ENCODE data around the gene MBTD1. TPM values are rescaled to one million over a fixed set of nuclear protein-coding genes. Genes with fewer than 3 reads are reported as not detected.
A peak's percentile ranks its signal among the peaks of the same experiment; 100 is the strongest.
"Not testable (repeated sequence)": the region's sequence is repeated elsewhere in the genome, so short reads cannot be mapped to it uniquely, and the experiment has no call there.

The MBTD1 gene
- total RNA-seq, 1 donor: 35.5 TPM

GRCh38 chr17:51185763-51186332, 74.0 kb downstream of the MBTD1 start:
- H3K27me3 ChIP-seq (ENCODE audit: insufficient read depth, low read length): no peaks in the 10 kb centered on the region
- no peak overlapping the region for H3K4me3 ChIP-seq (ENCODE audit: low read length)
- H3K9me3 ChIP-seq (ENCODE audit: low read depth, low read length): no peaks in the 10 kb centered on the region
- H3K4me1 ChIP-seq (ENCODE audit: insufficient read depth, low read length): no peaks in the 10 kb centered on the region

- Histone ChIP-seq H3K9me3 (ENCODE audit: low read depth, low read length) (no peaks in the 10 kb centered on the region), H3K27me3 (ENCODE audit: insufficient read depth, low read length) (no peaks in the 10 kb centered on the region), H3K4me1 (ENCODE audit: insufficient read depth, low read length) (no peaks in the 10 kb centered on the region), H3K4me3 (ENCODE audit: low read length) (no peak overlapping the region)
These were observed 75.7 kb downstream of the MBTD1 start for GRCh38 chr17:51184124-51184523.

GRCh38 chr17:51180486-51180885, 79.4 kb downstream of the MBTD1 start:
- H3K9me3 ChIP-seq (ENCODE audit: low read depth, low read length): no peaks in the 10 kb centered on the region
- no peaks in the 10 kb centered on the region for H3K4me1 ChIP-seq (ENCODE audit: insufficient read depth, low read length)
- no peak overlapping the region for H3K4me3 ChIP-seq (ENCODE audit: low read length)
- H3K27me3 ChIP-seq (ENCODE audit: insufficient read depth, low read length): no peaks in the 10 kb centered on the region

GRCh38 chr17:51172030-51172429, 87.8 kb downstream of the MBTD1 start:
- H3K4me1 ChIP-seq (ENCODE audit: insufficient read depth, low read length); H3K27me3 ChIP-seq (ENCODE audit: insufficient read depth, low read length); H3K9me3 ChIP-seq (ENCODE audit: low read depth, low read length); H3K4me3 ChIP-seq (ENCODE audit: low read length): not testable (repeated sequence)

GRCh38 chr17:51170736-51171135, 89.1 kb downstream of the MBTD1 start:
- Histone ChIP-seq H3K27me3 (ENCODE audit: insufficient read depth, low read length) (no peaks in the 10 kb centered on the region), H3K9me3 (ENCODE audit: low read depth, low read length) (no peaks in the 10 kb centered on the region), H3K4me1 (ENCODE audit: insufficient read depth, low read length) (peaks cover 13% of the 10 kb centered on the region), H3K4me3 (ENCODE audit: low read length) (no peak overlapping the region)

- Histone ChIP-seq H3K9me3 (ENCODE audit: low read depth, low read length) (no peaks in the 10 kb centered on the region), H3K4me1 (ENCODE audit: insufficient read depth, low read length) (peaks cover 18% of the 10 kb centered on the region), H3K4me3 (ENCODE audit: low read length) (no peak overlapping the region), H3K27me3 (ENCODE audit: insufficient read depth, low read length) (no peaks in the 10 kb centered on the region)
These were observed 90.5 kb downstream of the MBTD1 start for GRCh38 chr17:51169340-51169739.

GRCh38 chr17:51166987-51167931, 92.6 kb downstream of the MBTD1 start:
- Histone ChIP-seq H3K4me3 (ENCODE audit: low read length) (peak overlapping the region; percentile 64), H3K27me3 (ENCODE audit: insufficient read depth, low read length) (no peaks in the 10 kb centered on the region), H3K9me3 (ENCODE audit: low read depth, low read length) (no peaks in the 10 kb centered on the region), H3K4me1 (ENCODE audit: insufficient read depth, low read length) (peaks cover 18% of the 10 kb centered on the region)

- Histone ChIP-seq H3K9me3 (ENCODE audit: low read depth, low read length) (no peaks in the 10 kb centered on the region), H3K27me3 (ENCODE audit: insufficient read depth, low read length) (no peaks in the 10 kb centered on the region), H3K4me1 (ENCODE audit: insufficient read depth, low read length) (peaks cover 18% of the 10 kb centered on the region), H3K4me3 (ENCODE audit: low read length) (peak within 1 kb of the TSS; percentile 64)
These were observed 93.5 kb downstream of the MBTD1 start, which contains the start of gene NME2 for GRCh38 chr17:51166198-51166986. Gene NME2 (plus strand): TSS chr17:51166411. CDS start chr17:51166831, 420 bp downstream.

- Histone ChIP-seq H3K4me1 (ENCODE audit: insufficient read depth, low read length) (peaks cover 18% of the 10 kb centered on the region), H3K27me3 (ENCODE audit: insufficient read depth, low read length) (no peaks in the 10 kb centered on the region), H3K9me3 (ENCODE audit: low read depth, low read length) (no peaks in the 10 kb centered on the region), H3K4me3 (ENCODE audit: low read length) (peak overlapping the region; percentile 64)
These were observed 94.1 kb downstream of the MBTD1 start for GRCh38 chr17:51165680-51166197.

GRCh38 chr17:51164911-51165679, 94.8 kb downstream of the MBTD1 start:
- Histone ChIP-seq H3K27me3 (ENCODE audit: insufficient read depth, low read length) (no peaks in the 10 kb centered on the region), H3K9me3 (ENCODE audit: low read depth, low read length) (no peaks in the 10 kb centered on the region), H3K4me3 (ENCODE audit: low read length) (no peak overlapping the region), H3K4me1 (ENCODE audit: insufficient read depth, low read length) (peaks cover 18% of the 10 kb centered on the region)

GRCh38 chr17:51161541-51161940, 98.3 kb downstream of the MBTD1 start:
- Histone ChIP-seq H3K9me3 (ENCODE audit: low read depth, low read length) (no peaks in the 10 kb centered on the region), H3K4me1 (ENCODE audit: insufficient read depth, low read length) (peaks cover 7% of the 10 kb centered on the region), H3K27me3 (ENCODE audit: insufficient read depth, low read length) (no peaks in the 10 kb centered on the region), H3K4me3 (ENCODE audit: low read length) (no peak overlapping the region)

GRCh38 chr17:51159604-51160003, 100.2 kb downstream of the MBTD1 start:
- H3K4me1 ChIP-seq (ENCODE audit: insufficient read depth, low read length): peaks cover 6% of the 10 kb centered on the region
- no peaks in the 10 kb centered on the region for H3K9me3 ChIP-seq (ENCODE audit: low read depth, low read length)
- no peaks in the 10 kb centered on the region for H3K27me3 ChIP-seq (ENCODE audit: insufficient read depth, low read length)
- H3K4me3 ChIP-seq (ENCODE audit: low read length): no peak overlapping the region

- Histone ChIP-seq H3K4me3 (ENCODE audit: low read length) (no peak overlapping the region), H3K9me3 (ENCODE audit: low read depth, low read length) (no peaks in the 10 kb centered on the region), H3K4me1 (ENCODE audit: insufficient read depth, low read length) (peaks cover 23% of the 10 kb centered on the region), H3K27me3 (ENCODE audit: insufficient read depth, low read length) (no peaks in the 10 kb centered on the region)
These were observed 104.4 kb downstream of the MBTD1 start for GRCh38 chr17:51155416-51155815.

- Histone ChIP-seq H3K4me1 (ENCODE audit: insufficient read depth, low read length) (peaks cover 23% of the 10 kb centered on the region), H3K9me3 (ENCODE audit: low read depth, low read length) (no peaks in the 10 kb centered on the region), H3K27me3 (ENCODE audit: insufficient read depth, low read length) (no peaks in the 10 kb centered on the region), H3K4me3 (ENCODE audit: low read length) (peak overlapping the region; percentile 60)
These were observed 105.7 kb downstream of the MBTD1 start for GRCh38 chr17:51154176-51154575.
